GM20000 (cell line): ENCODE data around the gene SUMF1.

ENCODE experiments used
- DNase-seq: peaks from one replicate; pipeline ENCODE4 v3.0.0; 2012; ENCODE audit warnings: low spot score
- CTCF ChIP-seq: IDR thresholded peaks from 2 replicates; pipeline ENCODE4 v1.5.1; 2012; ENCODE audit warnings: mild to moderate bottlenecking, control low read depth; ENCODE audit errors: extremely low read depth, missing control alignments

Gene SUMF1

GRCh38 chr3:4350789-4351163, 116.3 kb downstream of the SUMF1 start:
- peak; percentile 59 for TF ChIP-seq CTCF
- DNase-seq = peak; percentile 61

GRCh38 chr3:4343258-4343657, 123.8 kb downstream of the SUMF1 start:
- TF ChIP-seq CTCF = no peak
- no peak for DNase-seq

- TF ChIP-seq CTCF = no peak
- DNase-seq = no peak
Measured at GRCh38 chr3:4341336-4341675, 125.8 kb downstream of the SUMF1 start.

GRCh38 chr3:4340411-4341335, 126.4 kb downstream of the SUMF1 start:
- DNase-seq = no peak
- no peak for TF ChIP-seq CTCF

GRCh38 chr3:4340077-4340410, 127.0 kb downstream of the SUMF1 start:
- TF ChIP-seq CTCF = no peak
- no peak for DNase-seq

- no peak for DNase-seq
- TF ChIP-seq CTCF = no peak
Measured at GRCh38 chr3:4338751-4339150, 128.3 kb downstream of the SUMF1 start.

- no peak for TF ChIP-seq CTCF
- no peak for DNase-seq
Measured at GRCh38 chr3:4336850-4337546, 130.1 kb downstream of the SUMF1 start.
